ENCODE measurements around the gene IL4.

- no peak for TF ChIP-seq CTCF (conservative IDR thresholded peaks at IDR 0.05; ENCODE audit: low read depth in 2 of 2)
- TF ChIP-seq EZH2 (IDR thresholded peaks at IDR 0.05; ENCODE audit: low read depth, unreplicated experiment), result no peak
- TF ChIP-seq CREB1 (CRISPR knock-in tag; IDR thresholded peaks at IDR 0.05; ENCODE audit: low read depth), result no peak
These were observed 25.4 kb upstream of the IL4 start for GRCh38 chr5:132648355-132648754.
